A673 (cell line): ENCODE data around the gene TPX2. TPM values are rescaled to one million over a fixed set of nuclear protein-coding genes. Genes with fewer than 3 reads are reported as not detected.

Source experiments
- BruUV-seq: library from RNA; stranded (reverse); fragments of 400-500 nt; replicated peaks from 2 replicates; lab custom pipeline; 2021; lab: Mats Ljungman, UMichigan
- CTCF ChIA-PET: fragments of 300-600 bp; sonication (Branson Sonifier 250); formaldehyde crosslinking; loops from one replicate; lab custom pipeline; 2022; ENCODE audit warnings: antibody characterized with exemption; lab: Charles Lee
- POLR2A ChIA-PET: fragments of 300-600 bp; sonication (Branson Sonifier 250); formaldehyde crosslinking; loops from one replicate; lab custom pipeline; 2022; ENCODE audit warnings: antibody characterized with exemption; ENCODE audit not compliant: low non-redundant PET; lab: Charles Lee
- DNase-seq: peaks from one replicate; pipeline ENCODE4 v3.0.0-alpha.2; 2015; ENCODE audit warnings: low spot score
- H3K27ac ChIP-seq: fragments of 200-600 bp; sonication (generic); 2 replicates; pipeline ENCODE4 v1.5.1; 2016; ENCODE audit warnings: mixed run types, low read depth, mild to moderate bottlenecking, mixed read lengths, antibody characterized with exemption, low read length; ENCODE audit not compliant: poor library complexity, severe bottlenecking
- H3K27me3 ChIP-seq: fragments of 200-600 bp; sonication (generic); replicated peaks from 2 replicates; pipeline ENCODE4 v1.6.1; 2017; ENCODE audit warnings: mixed run types, low read depth, mild to moderate bottlenecking, mixed read lengths, antibody characterized with exemption, low read length; ENCODE audit not compliant: insufficient read depth, poor library complexity
- H3K36me3 ChIP-seq: fragments of 200-600 bp; sonication (generic); 2 replicates; pipeline ENCODE4 v1.6.1; 2016; ENCODE audit warnings: mixed run types, mild to moderate bottlenecking, mixed read lengths, antibody characterized with exemption, low read length; ENCODE audit not compliant: insufficient read depth, poor library complexity, severe bottlenecking
- H3K4me1 ChIP-seq: fragments of 200-600 bp; sonication (generic); 2 replicates; pipeline ENCODE4 v1.6.1; 2017; ENCODE audit warnings: mixed run types, mild to moderate bottlenecking, mixed read lengths, antibody characterized with exemption, low read length; ENCODE audit not compliant: insufficient read depth, poor library complexity, severe bottlenecking
- H3K4me3 ChIP-seq: fragments of 200-600 bp; sonication (generic); 2 replicates; pipeline ENCODE4 v1.5.1; 2016; ENCODE audit warnings: low read depth, mixed run types, mild to moderate bottlenecking, mixed read lengths, low read length; ENCODE audit not compliant: poor library complexity, severe bottlenecking
- H3K9me3 ChIP-seq: fragments of 200-600 bp; sonication (generic); 2 replicates; pipeline ENCODE4 v1.6.1; 2016; ENCODE audit warnings: mixed run types, low read depth, mild to moderate bottlenecking, mixed read lengths, antibody characterized with exemption, low read length; ENCODE audit not compliant: poor library complexity, severe bottlenecking
- EZH2 ChIP-seq: fragments of 200-600 bp; sonication (generic); IDR thresholded peaks from 2 replicates; pipeline ENCODE4 v1.6.1; 2017; ENCODE audit warnings: borderline replicate concordance, low read depth, mild to moderate bottlenecking, mixed read lengths, antibody characterized with exemption, low read length; ENCODE audit not compliant: poor library complexity, severe bottlenecking
- intact Hi-C: fragments of 100-400 bp; cut with micrococcal nuclease; formaldehyde crosslinking; loops from one replicate; pipeline ENCODE4 v1.10.0; 2022; ENCODE audit not compliant: unreplicated experiment
- total RNA-seq: library from RNA; stranded (reverse); gene quantifications from 2 replicates; pipeline ENCODE4 v1.2.3, GENCODE V29; 2021
- TF ChIP-seq, protein P1 (sequence below): fragments of 300-800, 200-600 bp; sonication (generic); conservative IDR thresholded peaks from 2 replicates; pipeline ENCODE4 v1.5.1; 2017; ENCODE audit warnings: low read depth, mild to moderate bottlenecking, antibody characterized with exemption, low read length, moderate library complexity, mixed read lengths

Gene TPX2
- total RNA-seq, 1 experiment from 2014 or later, result 187 TPM

DNA sequence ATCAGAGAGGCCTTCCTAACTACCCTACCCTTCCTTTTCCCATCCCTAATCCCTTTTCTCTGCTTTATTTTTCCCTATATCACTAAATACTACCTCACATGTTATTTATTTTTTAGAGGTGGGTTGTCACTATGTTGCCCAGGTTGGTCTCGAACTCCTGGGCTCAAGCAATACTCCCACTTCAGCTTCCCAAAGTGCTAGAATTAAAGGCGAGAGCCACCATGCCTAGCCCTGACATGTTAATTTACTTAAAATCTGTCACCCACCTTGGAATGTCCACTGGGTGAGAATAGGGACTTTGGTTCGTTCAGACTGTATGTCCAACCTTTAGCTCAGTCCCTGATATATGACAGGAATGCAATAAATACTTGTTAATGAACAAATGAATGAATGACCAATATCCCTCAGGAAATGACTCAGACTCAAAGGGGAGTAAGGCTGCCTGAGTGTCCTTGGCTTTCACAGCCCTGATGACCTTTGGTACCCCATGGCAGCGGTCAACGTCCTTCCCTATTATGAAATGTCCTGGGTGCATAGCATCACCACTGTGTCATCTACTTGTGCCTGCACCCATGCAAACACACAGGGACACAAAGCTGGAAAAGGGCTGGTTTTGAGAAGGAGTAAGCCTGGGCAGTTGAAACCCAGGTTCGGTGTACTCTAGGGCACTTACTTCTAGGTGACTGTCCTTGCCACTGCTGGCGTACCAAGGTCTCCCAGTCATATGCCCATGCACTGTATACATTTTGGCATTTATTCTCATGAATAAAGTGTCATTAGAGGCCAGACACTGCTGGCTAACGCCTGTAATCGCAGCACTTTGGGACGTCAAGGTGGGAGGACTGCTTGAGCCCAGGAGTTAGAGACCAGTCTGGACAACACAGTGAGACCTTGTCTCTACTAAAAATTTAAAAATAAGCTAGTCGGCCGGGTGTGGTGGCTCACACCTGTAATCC is 43.0 kb upstream of the TPX2 start:
- no TSS peak for BruUV-seq
- H3K4me1 ChIP-seq, result peaks cover 43% of the 10 kb centered on the region

DNA sequence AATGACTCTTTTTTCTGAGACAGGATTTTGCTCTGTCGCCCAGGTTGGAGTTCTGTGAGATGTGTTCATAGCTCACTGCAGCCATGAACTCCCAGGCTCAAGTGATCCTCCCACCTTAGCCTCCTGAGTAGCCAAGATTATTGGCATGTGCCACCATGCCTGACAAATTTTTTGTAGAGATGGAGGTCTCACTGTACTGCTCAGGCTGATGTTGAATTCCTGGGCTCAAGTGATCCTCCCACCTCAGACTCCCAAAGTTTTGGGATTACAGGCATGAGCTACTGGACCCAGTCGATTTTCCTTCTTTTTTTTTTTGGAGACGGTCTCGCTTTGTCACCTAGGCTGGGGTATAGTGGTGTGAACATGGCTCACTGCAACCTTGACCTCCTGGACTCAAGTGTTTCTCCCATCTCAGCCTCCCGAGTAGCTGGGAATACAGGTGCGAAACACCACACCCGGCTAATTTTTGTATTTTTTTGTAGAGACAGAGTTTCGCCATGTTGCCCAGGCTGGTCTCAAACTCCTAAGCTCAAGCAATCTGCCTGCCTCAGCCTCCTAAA is 40.8 kb upstream of the TPX2 start:
- ChIA-PET CTCF (no interaction called here), POLR2A (no interaction called here)
- Histone ChIP-seq H3K36me3 (peaks cover 8% of the 10 kb centered on the region), H3K9me3 (no peaks in the 10 kb centered on the region), H3K4me1 (peaks cover 24% of the 10 kb centered on the region), H3K27me3 (no peaks in the 10 kb centered on the region), H3K4me3 (no peak overlapping the region), H3K27ac (no peak overlapping the region)
- TF ChIP-seq, protein P1, sequence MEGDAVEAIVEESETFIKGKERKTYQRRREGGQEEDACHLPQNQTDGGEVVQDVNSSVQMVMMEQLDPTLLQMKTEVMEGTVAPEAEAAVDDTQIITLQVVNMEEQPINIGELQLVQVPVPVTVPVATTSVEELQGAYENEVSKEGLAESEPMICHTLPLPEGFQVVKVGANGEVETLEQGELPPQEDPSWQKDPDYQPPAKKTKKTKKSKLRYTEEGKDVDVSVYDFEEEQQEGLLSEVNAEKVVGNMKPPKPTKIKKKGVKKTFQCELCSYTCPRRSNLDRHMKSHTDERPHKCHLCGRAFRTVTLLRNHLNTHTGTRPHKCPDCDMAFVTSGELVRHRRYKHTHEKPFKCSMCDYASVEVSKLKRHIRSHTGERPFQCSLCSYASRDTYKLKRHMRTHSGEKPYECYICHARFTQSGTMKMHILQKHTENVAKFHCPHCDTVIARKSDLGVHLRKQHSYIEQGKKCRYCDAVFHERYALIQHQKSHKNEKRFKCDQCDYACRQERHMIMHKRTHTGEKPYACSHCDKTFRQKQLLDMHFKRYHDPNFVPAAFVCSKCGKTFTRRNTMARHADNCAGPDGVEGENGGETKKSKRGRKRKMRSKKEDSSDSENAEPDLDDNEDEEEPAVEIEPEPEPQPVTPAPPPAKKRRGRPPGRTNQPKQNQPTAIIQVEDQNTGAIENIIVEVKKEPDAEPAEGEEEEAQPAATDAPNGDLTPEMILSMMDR, result no peak
- no peak for DNase-seq
- BruUV-seq, result no TSS peak
- intact Hi-C loops, result no loop called here

More for the DNA sequence above, 43.0 kb upstream of the TPX2 start:
- intact Hi-C loops, result no loop called here
- no peaks in the 10 kb centered on the region for H3K9me3 ChIP-seq
- CTCF ChIA-PET, result no interaction called here
- POLR2A ChIA-PET, result interaction anchor here (1.1 kb wide), 1 partner anchor 32 kb away, joined by 4 read pairs; no protein-coding TSS in a partner anchor
- H3K36me3 ChIP-seq, result peaks cover 8% of the 10 kb centered on the region
- TF ChIP-seq EZH2, result no peak
- TF ChIP-seq, protein P1, result no peak
- peak overlapping the region; percentile 15 for H3K27ac ChIP-seq
- DNase-seq, result no peak
- no peaks in the 10 kb centered on the region for H3K27me3 ChIP-seq
- H3K4me3 ChIP-seq, result no peak overlapping the region

DNA sequence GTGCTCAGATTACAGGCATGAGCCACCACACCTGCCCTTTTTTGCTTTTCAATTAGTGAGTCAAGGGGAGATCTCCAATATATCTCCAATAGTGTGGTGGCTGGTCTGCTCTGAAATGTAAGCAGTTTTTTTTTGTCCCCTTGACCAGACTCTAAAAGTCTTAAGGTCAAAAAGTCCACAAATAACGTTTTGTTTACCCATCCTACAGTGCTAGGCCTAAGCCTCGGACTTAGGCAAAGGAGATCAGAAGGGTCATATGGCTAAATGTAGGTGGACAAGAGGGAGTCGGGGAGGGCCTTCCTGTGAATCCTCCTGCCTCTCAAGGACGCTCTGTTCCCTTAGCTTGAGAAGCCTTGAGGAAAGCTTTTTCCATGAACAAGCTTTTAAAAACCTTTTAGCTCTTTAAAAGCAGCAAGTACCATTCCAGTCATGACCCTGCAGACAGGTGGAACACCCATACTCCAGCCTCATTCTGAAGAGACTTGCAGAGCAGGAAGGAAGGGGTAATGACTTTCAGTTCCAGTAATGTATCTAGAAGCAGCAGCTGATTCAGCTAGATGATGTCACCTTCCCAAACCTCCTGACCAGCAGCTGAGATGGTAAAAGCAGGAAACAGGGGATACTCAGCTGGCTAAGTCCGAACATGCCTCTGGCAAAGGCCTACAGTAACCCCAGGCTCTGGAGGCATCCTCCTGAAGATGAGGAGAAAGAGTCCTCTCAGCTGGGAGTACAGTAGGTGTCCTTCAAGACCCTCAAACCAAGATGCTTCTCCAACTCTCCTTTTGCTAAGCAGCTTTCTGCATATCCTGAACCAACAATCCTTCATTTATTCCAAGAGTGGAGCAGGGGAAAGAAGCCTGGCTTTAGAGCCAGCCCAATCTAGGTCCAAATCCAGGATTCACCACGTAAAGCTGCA is 40.0 kb upstream of the TPX2 start:
- DNase-seq, result no peak
- no TSS peak for BruUV-seq
- ChIA-PET CTCF (interaction anchor here (1.2 kb wide), 1 partner anchor 24 kb away, joined by 3 read pairs; no protein-coding TSS in a partner anchor), POLR2A (no interaction called here)
- no peaks in the 10 kb centered on the region for H3K9me3 ChIP-seq
- H3K36me3 ChIP-seq, result peaks cover 8% of the 10 kb centered on the region
- peaks cover 17% of the 10 kb centered on the region for H3K4me1 ChIP-seq
- no peak overlapping the region for H3K4me3 ChIP-seq
- TF ChIP-seq, protein P1, result no peak
- no peaks in the 10 kb centered on the region for H3K27me3 ChIP-seq
- H3K27ac ChIP-seq, result no peak overlapping the region
- intact Hi-C loops, result no loop called here
